Dedifferentiated amniotic fluid mesenchymal stem cell (primary cell): ENCODE results near the gene LRRC14B.

Source experiments
- DNase-seq: peaks from one replicate; pipeline ENCODE4 v3.0.0-alpha.2; 2016; ENCODE audit errors: extremely low spot score

Gene LRRC14B

GRCh38 chr5:174876-175465, 16.3 kb upstream of the LRRC14B start:
- no peak for DNase-seq

- no peak for DNase-seq
These were observed 14.9 kb upstream of the LRRC14B start for GRCh38 chr5:176296-176823.

GRCh38 chr5:178110-178509, 13.2 kb upstream of the LRRC14B start:
- no peak for DNase-seq

- DNase-seq = no peak
These were observed 11.9 kb upstream of the LRRC14B start for GRCh38 chr5:179401-179800.

GRCh38 chr5:180286-180918, 10.9 kb upstream of the LRRC14B start:
- no peak for DNase-seq

GRCh38 chr5:181160-181559, 10.1 kb upstream of the LRRC14B start:
- DNase-seq = no peak

- DNase-seq = no peak
These were observed 9.7 kb upstream of the LRRC14B start for GRCh38 chr5:181566-181965.

GRCh38 chr5:182126-182525, 9.2 kb upstream of the LRRC14B start:
- DNase-seq = no peak

GRCh38 chr5:184471-184870, 6.8 kb upstream of the LRRC14B start:
- DNase-seq = peak; percentile 18

- no peak for DNase-seq
These were observed 5.9 kb upstream of the LRRC14B start for GRCh38 chr5:185095-186070.

- no peak for DNase-seq
These were observed 4.9 kb upstream of the LRRC14B start for GRCh38 chr5:186091-187041.

- DNase-seq = no peak
These were observed 4.3 kb upstream of the LRRC14B start for GRCh38 chr5:187042-187431.

GRCh38 chr5:187617-188451, 3.5 kb upstream of the LRRC14B start:
- DNase-seq = no peak

GRCh38 chr5:188488-189481, 2.5 kb upstream of the LRRC14B start:
- DNase-seq = peak; percentile 80

GRCh38 chr5:189486-189885, 1.8 kb upstream of the LRRC14B start:
- no peak for DNase-seq

- no peak for DNase-seq
These were observed 1.3 kb upstream of the LRRC14B start for GRCh38 chr5:189976-190365.

- no peak for DNase-seq
These were observed 794 bp upstream of the LRRC14B start for GRCh38 chr5:190366-191035.

- DNase-seq = no peak
These were observed 825 bp downstream of the LRRC14B start for GRCh38 chr5:191949-192690.
